WTC11 (cell line): ENCODE results near the gene GSTO1.

Experiments used
- CTCF ChIP-seq: fragments of 200-600 bp; IDR thresholded peaks from 2 replicates; pipeline ENCODE4 v1.8.0; 2022; ENCODE audit warnings: antibody characterized with exemption
- NFYB ChIP-seq: sonication (generic); formaldehyde crosslinking; conservative IDR thresholded peaks from 2 replicates; pipeline ENCODE4 v1.8.0; 2022; ENCODE audit warnings: low read depth, missing genetic modification reagents
- PREB ChIP-seq: sonication (generic); formaldehyde crosslinking; IDR thresholded peaks from 2 replicates; pipeline ENCODE4 v1.8.1; 2022; ENCODE audit warnings: mild to moderate bottlenecking, missing genetic modification reagents, moderate library complexity, borderline replicate concordance

GRCh38 chr10:104297697-104298660 is 43.3 kb downstream of the GSTO1 start:
- TF ChIP-seq CTCF (peak; percentile 78), PREB (no peak), NFYB (CRISPR knock-in tag) (no peak)
